ENCODE measurements around the gene CTAG1B.
"Not testable (repeated sequence)": the region's sequence is repeated elsewhere in the genome, so short reads cannot be mapped to it uniquely, and the experiment has no call there.

The CTAG1B gene

DNA sequence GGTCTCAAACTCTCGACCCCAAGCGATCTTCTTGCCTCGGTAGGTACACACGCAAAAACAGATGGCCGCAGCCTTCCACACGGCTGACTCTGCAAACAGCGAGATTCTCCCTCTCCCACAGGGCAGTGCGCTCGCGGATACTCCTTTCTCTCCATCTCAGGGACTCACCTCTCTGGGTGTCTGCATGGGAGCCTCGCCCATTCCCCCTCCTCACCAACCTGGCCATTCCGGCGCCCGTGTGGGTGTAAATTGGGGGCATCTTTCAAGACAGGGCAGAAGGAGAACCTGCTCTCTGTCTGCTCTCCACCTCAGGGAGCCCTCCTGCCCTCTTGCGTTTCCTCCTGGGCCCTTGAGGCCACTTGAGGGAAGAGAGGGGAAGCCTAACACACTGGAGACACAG, 29.8 kb upstream of the CTAG1B start:
- no peak for DNase-seq (ENCODE audit: low spot score)
- TF ChIP-seq, protein P1, sequence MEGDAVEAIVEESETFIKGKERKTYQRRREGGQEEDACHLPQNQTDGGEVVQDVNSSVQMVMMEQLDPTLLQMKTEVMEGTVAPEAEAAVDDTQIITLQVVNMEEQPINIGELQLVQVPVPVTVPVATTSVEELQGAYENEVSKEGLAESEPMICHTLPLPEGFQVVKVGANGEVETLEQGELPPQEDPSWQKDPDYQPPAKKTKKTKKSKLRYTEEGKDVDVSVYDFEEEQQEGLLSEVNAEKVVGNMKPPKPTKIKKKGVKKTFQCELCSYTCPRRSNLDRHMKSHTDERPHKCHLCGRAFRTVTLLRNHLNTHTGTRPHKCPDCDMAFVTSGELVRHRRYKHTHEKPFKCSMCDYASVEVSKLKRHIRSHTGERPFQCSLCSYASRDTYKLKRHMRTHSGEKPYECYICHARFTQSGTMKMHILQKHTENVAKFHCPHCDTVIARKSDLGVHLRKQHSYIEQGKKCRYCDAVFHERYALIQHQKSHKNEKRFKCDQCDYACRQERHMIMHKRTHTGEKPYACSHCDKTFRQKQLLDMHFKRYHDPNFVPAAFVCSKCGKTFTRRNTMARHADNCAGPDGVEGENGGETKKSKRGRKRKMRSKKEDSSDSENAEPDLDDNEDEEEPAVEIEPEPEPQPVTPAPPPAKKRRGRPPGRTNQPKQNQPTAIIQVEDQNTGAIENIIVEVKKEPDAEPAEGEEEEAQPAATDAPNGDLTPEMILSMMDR (IDR thresholded peaks at IDR 0.05; ENCODE audit: extremely low read depth, missing control alignments), result no peak

DNA sequence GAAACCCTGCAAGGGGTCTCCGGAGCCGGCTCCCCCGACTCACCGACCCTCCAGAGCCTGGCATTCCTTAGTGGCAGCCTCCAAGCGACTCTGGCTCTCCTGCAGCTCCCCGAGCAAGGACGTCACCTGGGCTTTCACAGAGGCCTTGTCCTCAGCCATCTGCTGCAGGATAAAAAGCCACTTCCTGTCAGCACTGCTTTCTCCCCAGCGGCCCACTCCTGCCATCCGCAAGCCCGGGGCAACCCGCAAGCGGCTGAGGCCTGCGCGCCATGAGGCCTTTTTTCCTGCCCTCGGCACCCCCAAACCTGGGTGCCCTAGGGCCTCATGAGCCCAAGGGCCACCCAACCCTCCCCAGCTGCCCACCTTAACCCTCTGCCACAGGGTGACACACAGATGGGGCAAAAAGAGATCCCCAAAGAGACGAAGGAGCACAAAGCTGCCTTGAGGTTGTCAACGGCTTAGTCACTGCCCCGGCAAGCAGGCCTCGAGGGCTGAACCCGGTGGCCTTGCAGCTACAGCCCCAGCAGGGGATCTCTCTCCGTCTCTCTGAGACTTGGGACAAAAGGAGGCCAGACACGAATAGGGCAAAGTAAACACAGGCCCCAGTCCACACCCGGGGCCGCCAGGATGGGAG, 26.8 kb upstream of the CTAG1B start:
- DNase-seq (ENCODE audit: low spot score), result not testable (repeated sequence)

DNA sequence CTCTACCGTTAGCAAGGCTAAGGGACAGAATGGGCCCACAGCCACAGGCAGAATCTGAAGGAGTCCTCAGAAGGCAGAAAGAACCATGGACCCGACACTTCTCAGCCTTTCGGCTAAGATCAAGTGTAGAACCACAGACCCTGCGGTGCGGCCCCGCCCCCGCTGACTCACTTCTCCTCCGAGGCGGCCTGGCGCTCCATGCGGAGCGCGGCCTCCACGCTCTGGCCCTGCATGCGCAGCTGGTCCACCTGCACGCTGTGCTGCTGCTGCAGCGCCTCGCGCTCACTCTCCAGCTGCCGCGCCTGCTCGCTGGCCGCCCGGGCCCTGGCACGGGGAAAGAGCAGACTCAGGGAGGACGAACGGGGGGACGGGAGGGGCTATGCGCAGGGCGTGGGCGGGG, 24.6 kb upstream of the CTAG1B start:
- DNase-seq (ENCODE audit: low spot score), result not testable (repeated sequence)

DNA sequence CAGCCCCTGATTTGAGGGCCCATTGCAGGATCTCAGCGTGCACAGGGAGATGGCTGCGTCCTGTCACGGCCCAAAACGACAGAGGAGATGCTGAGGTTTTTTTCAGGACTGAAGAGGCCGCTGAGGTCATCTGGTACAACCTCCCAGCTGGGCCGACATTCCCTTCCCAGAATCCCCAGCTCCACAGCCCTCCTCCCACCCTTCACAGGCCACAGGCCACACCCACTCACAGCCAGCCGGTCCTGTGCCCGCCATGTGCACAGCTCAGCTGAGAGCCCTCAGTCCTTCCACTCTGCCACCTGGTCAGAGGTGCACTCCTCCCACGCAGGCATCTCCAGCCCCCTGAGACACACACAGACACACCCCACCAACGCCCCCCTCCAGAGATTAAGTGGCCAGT, 22.7 kb upstream of the CTAG1B start:
- DNase-seq (ENCODE audit: low spot score), result not testable (repeated sequence)

DNA sequence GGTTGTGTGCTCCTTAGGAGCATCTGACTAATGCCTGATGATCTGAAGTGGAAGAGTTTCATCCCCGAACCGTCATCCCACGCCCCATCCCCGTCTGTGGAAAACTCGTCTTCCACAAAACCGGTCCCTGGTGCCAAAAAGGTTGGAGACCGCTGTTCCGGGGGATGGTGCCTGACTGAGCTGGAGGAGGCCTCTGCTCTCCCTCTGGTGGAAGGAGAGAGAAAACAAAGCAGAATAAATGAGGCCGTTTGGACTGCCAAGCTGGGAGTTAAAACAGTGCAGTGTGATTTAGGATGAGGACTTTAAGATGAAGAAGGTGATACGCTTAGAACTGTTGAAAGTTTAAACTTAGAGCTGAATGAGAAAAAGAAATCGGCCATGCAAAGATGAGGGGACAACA, 14.6 kb upstream of the CTAG1B start:
- DNase-seq (ENCODE audit: low spot score), result not testable (repeated sequence)

DNA sequence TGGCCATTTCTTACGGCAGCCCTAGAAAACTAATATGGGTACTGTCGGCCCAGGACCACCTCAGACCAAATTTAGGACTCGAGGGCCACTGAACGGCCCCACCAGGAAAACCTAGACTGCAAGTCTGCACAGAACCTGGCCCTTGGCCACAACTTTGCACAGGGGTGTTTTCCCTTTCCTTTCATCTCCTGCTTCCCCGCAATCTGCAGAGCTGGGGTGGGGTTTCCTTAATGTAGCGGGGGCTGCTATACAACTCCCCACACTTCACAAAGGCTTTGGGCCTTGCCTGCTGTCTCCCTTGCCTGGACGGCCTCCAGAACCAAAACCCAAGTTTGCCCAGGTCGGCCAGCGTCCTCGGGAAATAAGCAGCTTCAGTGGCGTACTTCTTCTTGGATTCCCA, 11.9 kb upstream of the CTAG1B start:
- DNase-seq (ENCODE audit: low spot score), result not testable (repeated sequence)

DNA sequence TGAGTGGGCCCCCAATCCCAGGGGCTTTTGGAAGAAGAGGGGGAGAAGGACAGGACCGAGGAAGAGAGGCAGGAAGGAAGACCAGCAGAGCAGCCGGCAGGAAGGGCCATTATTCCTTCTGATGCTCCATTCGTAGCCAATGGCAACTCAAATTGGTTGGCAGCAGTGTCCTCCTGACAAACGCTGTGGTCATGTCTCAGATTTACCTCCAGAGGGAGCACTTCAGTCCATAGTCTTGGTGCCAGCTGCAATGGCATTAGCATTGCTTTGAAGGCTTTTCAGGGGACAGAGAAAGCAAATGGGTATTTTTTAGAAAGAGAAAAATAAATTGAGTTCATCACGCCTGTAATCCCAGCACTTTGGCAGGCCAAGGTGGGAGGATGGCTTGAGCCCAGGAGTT, 9.9 kb upstream of the CTAG1B start:
- not testable (repeated sequence) for DNase-seq (ENCODE audit: low spot score)

DNA sequence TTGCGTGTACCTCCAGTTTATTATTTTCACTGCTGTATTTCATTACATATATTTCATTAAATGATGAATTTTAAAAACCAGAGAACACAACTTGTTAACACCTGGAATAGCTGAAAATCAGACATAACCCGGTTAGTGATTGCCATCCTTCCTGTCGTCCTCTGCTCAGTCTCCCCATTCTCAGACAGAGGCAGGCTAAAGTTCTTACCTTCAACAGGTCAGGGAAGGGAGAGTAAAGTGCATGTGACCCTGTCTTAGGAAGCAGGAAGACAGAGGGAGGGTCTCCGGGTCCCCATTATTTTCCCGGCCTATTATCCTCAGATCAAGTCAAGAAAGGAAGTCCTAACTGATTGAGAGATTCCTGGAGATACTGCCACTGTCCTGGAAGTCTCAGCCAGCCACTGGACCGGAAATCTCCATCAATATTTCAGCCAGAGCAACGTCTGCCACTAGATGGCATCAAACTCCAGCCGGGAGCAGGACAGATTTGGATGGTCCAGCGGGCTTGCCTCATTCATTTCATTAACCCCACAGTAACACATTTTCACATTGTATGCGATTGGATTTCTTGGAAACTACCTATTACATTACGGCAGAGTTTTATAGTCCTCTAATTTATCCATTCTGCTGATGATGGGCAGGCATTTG, 1.8 kb upstream of the CTAG1B start:
- DNase-seq (ENCODE audit: low spot score), result not testable (repeated sequence)

DNA sequence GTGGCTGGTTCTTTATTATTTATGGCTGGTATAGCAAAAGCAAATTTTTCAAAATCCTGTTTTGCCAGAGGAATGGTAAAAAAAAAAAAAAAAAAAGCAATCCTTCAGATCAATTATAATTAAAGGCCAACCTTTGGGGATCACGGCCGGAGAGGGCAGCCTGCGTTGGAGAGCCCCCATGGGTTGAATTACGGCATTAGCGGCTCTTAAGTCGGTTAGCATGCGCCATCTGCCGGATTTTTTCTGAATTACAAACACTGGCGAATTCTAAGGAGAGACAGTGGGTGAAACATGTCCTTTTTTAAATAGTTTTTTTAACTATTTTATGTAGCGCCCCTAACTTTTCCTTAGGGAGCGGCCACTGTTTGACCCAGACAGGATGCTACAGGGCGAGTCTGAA, 5.5 kb downstream of the CTAG1B start:
- not testable (repeated sequence) for DNase-seq (ENCODE audit: low spot score)

DNA sequence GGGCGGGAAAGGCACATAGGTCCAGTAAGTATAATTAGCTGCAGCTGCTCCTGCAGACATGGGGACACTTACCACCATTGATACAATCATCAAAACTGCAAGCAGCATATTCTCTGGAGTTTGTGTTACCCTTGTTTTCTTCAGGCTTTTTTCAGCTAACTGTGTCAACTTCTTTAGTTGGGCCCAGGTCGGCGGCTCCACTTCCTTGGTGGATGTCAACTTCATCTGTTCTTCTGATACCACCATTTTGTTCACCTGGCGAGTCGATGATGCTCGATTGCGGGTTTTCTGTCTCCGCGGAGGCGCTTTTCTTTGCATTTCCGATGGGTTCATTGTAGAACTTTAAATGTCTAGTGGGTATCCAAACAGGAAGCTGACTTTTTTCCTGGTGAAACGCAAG, 7.9 kb downstream of the CTAG1B start:
- not testable (repeated sequence) for DNase-seq (ENCODE audit: low spot score)

DNA sequence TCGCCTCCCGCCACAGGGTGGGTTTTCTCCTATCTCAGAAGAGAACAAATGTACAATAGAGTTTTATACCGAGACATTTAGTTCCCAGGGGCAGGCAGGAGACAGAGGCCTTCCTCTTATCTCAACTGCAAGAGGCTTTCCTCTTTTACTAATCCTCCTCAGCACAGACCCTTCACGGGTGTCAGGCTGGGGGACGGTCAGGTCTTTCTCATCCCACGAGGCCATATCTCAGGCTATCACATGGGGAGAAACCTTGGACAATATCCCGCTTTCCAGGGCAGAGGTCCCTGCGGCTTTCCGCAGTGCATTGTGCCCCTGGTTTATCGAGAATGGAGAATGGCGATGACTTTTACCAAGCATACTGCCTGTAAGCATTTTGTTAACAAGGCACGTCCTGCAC, 10.3 kb downstream of the CTAG1B start:
- DNase-seq (ENCODE audit: low spot score), result not testable (repeated sequence)

DNA sequence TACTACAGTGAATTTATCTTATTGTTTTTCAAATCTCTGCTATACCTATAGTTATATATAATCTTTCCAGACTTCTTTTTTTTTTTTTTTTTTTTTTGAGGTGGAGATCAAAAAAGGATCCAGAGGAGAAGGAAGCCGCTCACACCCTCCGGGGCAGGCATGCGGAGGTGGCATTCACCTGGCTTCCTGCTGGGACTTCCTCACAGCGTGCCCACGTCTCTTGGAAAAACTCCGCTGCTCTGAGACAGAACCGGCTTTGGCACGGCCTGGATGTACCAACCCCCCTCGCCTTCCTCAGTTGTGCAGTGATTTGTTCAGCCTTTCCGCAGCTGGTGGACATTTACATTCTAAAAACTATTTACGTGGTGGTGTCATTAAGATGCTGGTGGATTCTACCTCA, 11.1 kb downstream of the CTAG1B start:
- not testable (repeated sequence) for DNase-seq (ENCODE audit: low spot score)

DNA sequence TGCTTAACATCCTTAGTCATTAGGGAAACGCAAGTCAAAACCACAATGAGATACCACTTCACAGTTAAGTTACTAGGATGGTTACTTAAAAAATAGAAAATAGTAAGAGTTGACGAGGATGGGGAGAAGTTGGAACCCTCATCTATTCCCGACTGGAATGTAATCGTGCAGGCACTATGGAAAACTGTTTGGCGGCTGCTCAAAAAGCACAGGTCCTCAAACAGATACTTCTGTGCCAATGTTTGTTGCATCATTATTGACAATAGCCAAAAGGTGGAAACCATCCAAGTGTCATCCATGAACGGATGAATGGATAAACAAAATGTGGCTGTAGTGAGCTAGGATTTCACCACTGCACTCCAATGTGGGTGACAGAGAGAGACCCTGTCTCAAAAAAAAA, 11.7 kb downstream of the CTAG1B start:
- DNase-seq (ENCODE audit: low spot score), result no peak
- TF ChIP-seq, protein P1 (IDR thresholded peaks at IDR 0.05; ENCODE audit: extremely low read depth, missing control alignments), result no peak

DNA sequence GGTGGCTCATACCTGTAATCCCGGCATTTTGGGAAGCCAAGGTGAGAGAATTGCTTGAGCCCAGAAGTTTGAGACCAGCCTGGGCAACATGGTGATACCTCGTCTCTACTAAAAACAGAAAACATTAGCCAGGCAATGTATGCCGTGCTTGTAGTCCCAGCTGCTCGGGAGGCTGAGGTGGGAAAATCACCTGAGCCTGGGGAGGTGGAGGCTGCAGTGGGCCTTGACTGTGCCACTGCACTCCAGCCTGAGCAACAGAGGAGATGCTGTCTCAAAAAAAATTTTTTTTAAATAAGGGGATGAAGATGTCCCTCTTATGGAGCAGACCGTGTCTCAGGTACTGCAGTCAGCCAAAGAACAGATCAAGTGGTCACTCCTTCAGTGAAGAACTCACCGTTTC, 13.5 kb downstream of the CTAG1B start:
- DNase-seq (ENCODE audit: low spot score), result no peak
- TF ChIP-seq, protein P1 (IDR thresholded peaks at IDR 0.05; ENCODE audit: extremely low read depth, missing control alignments), result no peak

Measured in GM20000 (cell line).